Ovary (tissue), 9 donors: ENCODE results near the gene LRFN4. TPM values are rescaled to one million over a fixed set of nuclear protein-coding genes. Genes with fewer than 3 reads are reported as not detected.

Experiments used
- DNase-seq, 5 donors: peaks; one replicate each; pipeline ENCODE4 v3.0.0-alpha.2; 2019 to 2020
- H3K27ac ChIP-seq, 2 donors: fragments of 200-600 bp; one replicate each; pipeline versions ENCODE4 v1.5.1 to v1.8.0; 2019 to 2022
- H3K27me3 ChIP-seq: fragments of 200-600 bp; one replicate; pipeline ENCODE4 v1.8.0; 2022
- H3K36me3 ChIP-seq: fragments of 200-600 bp; sonication (generic); one replicate; pipeline ENCODE4 v1.5.1; 2019
- H3K4me1 ChIP-seq: one replicate; pipeline ENCODE4 v1.8.1; 2013; ENCODE audit warnings: mild to moderate bottlenecking, moderate library complexity; ENCODE audit not compliant: insufficient read depth
- H3K4me3 ChIP-seq: fragments of 200-600 bp; sonication (generic); one replicate; pipeline ENCODE4 v1.5.1; 2017
- H3K9me3 ChIP-seq, 2 donors: fragments of 200-600 bp in 1 of 2; sonication (generic) in 1 of 2; one replicate each; pipeline versions ENCODE4 v1.5.1 to v1.8.1; 2013 to 2019; ENCODE audit warnings: mild to moderate bottlenecking in 1 of 2, moderate library complexity in 1 of 2
- EP300 ChIP-seq: sonication (generic); formaldehyde crosslinking; IDR thresholded peaks from one replicate; pipeline ENCODE4 v1.6.1; 2017; ENCODE audit warnings: antibody characterized with exemption
- POLR2A ChIP-seq: fragments of 450-650 bp; IDR thresholded peaks from one replicate; pipeline ENCODE4 v1.6.1; 2017; ENCODE audit warnings: antibody characterized with exemption, mild to moderate bottlenecking, moderate library complexity
- WGBS, 3 donors: extraction: QIAGEN DNeasy Blood & Tissue Kit in 1 of 3; methylation state at CpG; one replicate each; pipeline versions ENCODE4 v1.1.5 to v1.1.7; 2013 to 2017; 5-methylcytosine and 5-hydroxymethylcytosine counted together
- intact Hi-C, 4 donors: fragments of 100-400 bp; cut with DNase I; formaldehyde crosslinking; loops; one replicate each; pipeline versions ENCODE4 v1.11.0 to v1.15.1; 2022 to 2023
- polyA plus RNA-seq, 2 donors: library from polyadenylated mRNA; stranded (reverse); fragments of 200-250 nt in 1 of 2; fragments of 350-450 nt in 1 of 2; fragmentation: Illumina TruSeq in 1 of 2; extraction: RNeasy Lipid Tissue Mini Kit (QIAGEN cat#74804) in 1 of 2; gene quantifications; one replicate each; pipeline ENCODE4 v1.2.3, GENCODE V29; 2013 to 2014
- total RNA-seq, 7 donors: library from RNA; depleted of rRNA in 2 of 7; stranded (reverse); fragments of >200 nt in 2 of 7; fragmentation: NEBNext Ultra II Directional in 3 of 7; extraction: Animal tissue kit (Norgen Biotek cat#: 25700) in 3 of 7; gene quantifications; one replicate each; pipeline versions ENCODE4 v1.1.0 to v1.2.4, GENCODE V29; 2016 to 2023
- TF ChIP-seq, protein P1 (sequence below), 3 donors: fragments of 450-650 bp in 2 of 3; fragments of 200-600 bp in 1 of 3; IDR thresholded peaks; one replicate each; pipeline versions ENCODE4 v1.5.1 to v1.8.0; 2016 to 2022; ENCODE audit warnings: antibody characterized with exemption in 3 of 3, mild to moderate bottlenecking in 1 of 3
- donor health status: DM: no; HTN: no; CAD: no; lungs with moderate emphysema.
- donor health status: DM: no; HTN: no; CAD: no.
- donor health status: Bipolar disorder and iron deficiency.
- donor health status: DM: yes; HTN: yes; CAD: no.
- donor health status: DM: no; HTN: no; CAD: no.
- donor health status: DM: yes; HTN: yes; CAD: no.

LRFN4 gene
- total and polyA plus RNA-seq, 9 donors, result 1.3 to 18.1 (median 9.3) TPM; not detected in 1

DNA sequence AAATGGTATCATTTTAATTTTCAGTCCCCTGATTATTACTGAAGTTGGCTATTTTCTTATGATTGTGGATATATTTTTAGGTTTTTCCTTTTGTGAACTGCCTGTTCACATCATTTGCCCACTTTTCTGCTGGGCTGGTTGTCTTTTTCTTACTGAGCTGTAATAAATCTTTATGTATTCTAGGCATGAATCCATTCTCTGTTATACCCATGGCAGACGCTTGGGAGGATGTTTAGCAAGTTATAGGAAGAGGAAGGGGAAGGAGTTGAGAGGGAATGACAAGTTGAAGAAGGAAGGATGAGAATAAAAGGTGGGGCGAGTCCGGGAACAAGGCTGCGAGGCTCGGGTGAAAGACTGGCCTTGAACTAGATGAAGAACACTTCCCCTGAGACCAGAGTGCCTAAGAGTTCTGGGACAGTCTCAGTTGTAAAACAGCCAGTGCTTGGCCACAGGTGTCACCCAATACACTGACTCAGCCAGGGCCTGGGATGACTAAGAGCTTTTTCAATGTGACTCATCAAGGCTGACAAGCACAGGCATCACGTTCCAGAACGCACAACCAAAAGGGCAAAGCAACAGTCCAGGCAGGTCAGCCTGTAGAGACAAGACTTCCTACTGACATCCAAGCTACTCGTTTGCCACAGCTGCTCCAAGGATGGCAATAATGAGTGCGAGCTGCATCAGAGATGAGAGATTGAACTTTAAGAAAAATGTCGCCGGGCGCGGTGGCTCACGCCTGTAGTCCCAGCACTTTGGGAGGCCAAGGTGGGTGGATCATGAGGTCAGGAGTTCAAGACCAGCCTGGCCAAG is 35.2 kb downstream of the LRFN4 start:
- Histone ChIP-seq H3K27me3 (no peaks in the 10 kb centered on the region), H3K27ac (no peak overlapping the region), H3K4me1 (peaks cover under 1% of the 10 kb centered on the region), H3K36me3 (no peaks in the 10 kb centered on the region), H3K9me3 (no peaks in the 10 kb centered on the region), H3K4me3 (no peak overlapping the region)
- intact Hi-C loops, result no loop called here
- WGBS, 3 donors, result 67 to 75% (median 74%) methylated on average over 14 of the region's 14 CpGs
- peak in 1 of 5 donors; percentile 3 for DNase-seq
- TF ChIP-seq, protein P1, sequence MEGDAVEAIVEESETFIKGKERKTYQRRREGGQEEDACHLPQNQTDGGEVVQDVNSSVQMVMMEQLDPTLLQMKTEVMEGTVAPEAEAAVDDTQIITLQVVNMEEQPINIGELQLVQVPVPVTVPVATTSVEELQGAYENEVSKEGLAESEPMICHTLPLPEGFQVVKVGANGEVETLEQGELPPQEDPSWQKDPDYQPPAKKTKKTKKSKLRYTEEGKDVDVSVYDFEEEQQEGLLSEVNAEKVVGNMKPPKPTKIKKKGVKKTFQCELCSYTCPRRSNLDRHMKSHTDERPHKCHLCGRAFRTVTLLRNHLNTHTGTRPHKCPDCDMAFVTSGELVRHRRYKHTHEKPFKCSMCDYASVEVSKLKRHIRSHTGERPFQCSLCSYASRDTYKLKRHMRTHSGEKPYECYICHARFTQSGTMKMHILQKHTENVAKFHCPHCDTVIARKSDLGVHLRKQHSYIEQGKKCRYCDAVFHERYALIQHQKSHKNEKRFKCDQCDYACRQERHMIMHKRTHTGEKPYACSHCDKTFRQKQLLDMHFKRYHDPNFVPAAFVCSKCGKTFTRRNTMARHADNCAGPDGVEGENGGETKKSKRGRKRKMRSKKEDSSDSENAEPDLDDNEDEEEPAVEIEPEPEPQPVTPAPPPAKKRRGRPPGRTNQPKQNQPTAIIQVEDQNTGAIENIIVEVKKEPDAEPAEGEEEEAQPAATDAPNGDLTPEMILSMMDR (IDR thresholded peaks at IDR 0.05), result no peak
- TF ChIP-seq POLR2A (no peak), EP300 (no peak)

DNA sequence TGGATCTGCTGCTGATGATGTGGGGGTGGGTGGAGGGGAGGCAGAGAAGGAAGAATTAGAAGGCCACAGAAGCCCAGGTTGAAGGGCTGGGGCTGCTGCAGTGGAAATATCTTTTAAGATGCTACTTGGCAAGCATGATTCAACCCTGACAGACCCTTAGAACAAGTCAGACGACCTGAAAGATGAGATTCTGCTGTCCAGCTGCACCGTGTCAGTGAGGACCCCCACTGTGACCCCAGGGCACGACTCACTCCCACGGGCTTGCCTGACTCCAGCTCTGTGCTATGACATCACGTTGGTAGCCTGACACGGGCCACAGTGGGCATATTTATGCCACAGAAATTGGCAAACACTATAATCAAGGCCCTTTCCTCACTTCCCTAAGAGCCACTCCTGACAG is 36.0 kb downstream of the LRFN4 start:
- Histone ChIP-seq H3K4me1 (no peaks in the 10 kb centered on the region), H3K36me3 (no peaks in the 10 kb centered on the region), H3K9me3 (no peaks in the 10 kb centered on the region), H3K27me3 (no peaks in the 10 kb centered on the region), H3K4me3 (no peak overlapping the region), H3K27ac (no peak overlapping the region)
- DNase-seq, result no peak
- WGBS, 3 donors, result 32 to 34% (median 33%) methylated on average over 6 of the region's 6 CpGs
- TF ChIP-seq EP300 (no peak), POLR2A (no peak)
- TF ChIP-seq, protein P1 (IDR thresholded peaks at IDR 0.05), result no peak
- intact Hi-C loops, result no loop called here

DNA sequence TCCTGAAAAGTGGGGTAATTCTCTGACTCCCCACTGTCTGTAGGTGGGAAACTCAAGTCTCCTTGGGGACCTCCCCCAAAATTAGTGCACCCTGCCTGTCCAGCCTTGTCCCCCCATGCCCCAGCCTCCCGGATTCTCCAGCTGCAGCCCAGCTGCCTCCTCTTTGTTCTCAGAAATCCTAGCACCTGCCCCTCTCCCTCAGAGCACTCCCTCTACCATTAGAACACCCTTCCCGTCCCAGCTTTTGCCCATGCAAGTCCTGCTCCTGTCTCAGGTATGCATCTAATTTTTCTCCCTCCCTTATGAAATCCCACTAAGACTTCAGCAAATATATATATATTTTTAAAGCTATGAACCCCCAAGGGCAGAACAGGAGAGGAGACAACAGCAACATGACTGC is 37.3 kb downstream of the LRFN4 start:
- DNase-seq, result no peak
- Histone ChIP-seq H3K27me3 (no peaks in the 10 kb centered on the region), H3K27ac (no peak overlapping the region), H3K4me1 (no peaks in the 10 kb centered on the region), H3K36me3 (no peaks in the 10 kb centered on the region), H3K9me3 (no peaks in the 10 kb centered on the region), H3K4me3 (no peak overlapping the region)
- no peak for TF ChIP-seq EP300
- TF ChIP-seq, protein P1 (IDR thresholded peaks at IDR 0.05), result no peak
- no peak for TF ChIP-seq POLR2A
- 70 to 83% (median 71%) methylated on average over 2 of the region's 2 CpGs for WGBS, 3 donors
- intact Hi-C loops, result no loop called here

DNA sequence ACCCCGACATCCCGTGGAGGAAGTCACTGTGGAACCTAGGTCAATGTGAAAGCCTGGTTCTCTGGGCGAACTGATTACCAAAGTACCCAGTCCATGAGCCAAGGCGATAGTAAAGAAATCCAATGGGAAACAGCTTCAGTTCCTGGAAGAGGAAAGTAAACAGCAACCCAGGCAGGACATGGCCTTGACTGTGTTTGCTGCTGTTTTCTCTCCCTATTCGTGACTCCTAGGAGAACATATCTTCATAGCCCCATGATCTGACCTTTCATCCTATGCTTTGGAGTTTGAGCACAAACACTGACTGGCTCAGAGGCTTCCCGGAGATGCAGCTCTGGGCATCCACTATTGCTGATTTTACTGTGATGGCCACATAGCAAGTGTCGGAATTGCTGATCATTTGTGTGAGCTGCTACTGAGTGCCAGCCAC is 45.1 kb downstream of the LRFN4 start:
- DNase-seq, result no peak
- 51 to 73% (median 57%) methylated on average over 7 of the region's 7 CpGs for WGBS, 3 donors
- Histone ChIP-seq H3K27me3 (no peaks in the 10 kb centered on the region), H3K4me3 (no peak overlapping the region), H3K27ac (no peak overlapping the region), H3K36me3 (no peaks in the 10 kb centered on the region), H3K9me3 (no peaks in the 10 kb centered on the region), H3K4me1 (peaks cover 12% of the 10 kb centered on the region)
- intact Hi-C loops, result no loop called here
- TF ChIP-seq POLR2A (no peak), EP300 (no peak)
- TF ChIP-seq, protein P1 (IDR thresholded peaks at IDR 0.05), result no peak
